ENCODE data around the gene SMCO3.
"Not testable (repeated sequence)": the region's sequence is repeated elsewhere in the genome, so short reads cannot be mapped to it uniquely, and the experiment has no call there.

The SMCO3 gene

GRCh38 chr12:14769969-14770495, 44.0 kb downstream of the SMCO3 start:
- Histone ChIP-seq H3K36me3 (replicated peaks) (no peaks in the 10 kb centered on the region), H3K27ac (peak overlapping the region; percentile 80), H3K27me3 (replicated peaks) (no peaks in the 10 kb centered on the region), H3K4me3 (ENCODE audit: low read depth, low read length) (peak overlapping the region; percentile 95)
- peak; percentile 86 for TF ChIP-seq CTCF (IDR thresholded peaks at IDR 0.05; ENCODE audit: low read depth, low read length, missing control alignments)
- in situ Hi-C loops (cut with HindIII; ENCODE audit: low pct_ligation_motif_present, low sequenced_read_pairs), result no loop called here
- peak; percentile 62 for DNase-seq

- no peak for TF ChIP-seq CTCF (IDR thresholded peaks at IDR 0.05; ENCODE audit: low read depth, low read length, missing control alignments)
- Histone ChIP-seq H3K27me3 (replicated peaks) (no peaks in the 10 kb centered on the region), H3K36me3 (replicated peaks) (no peaks in the 10 kb centered on the region), H3K27ac (no peak overlapping the region), H3K4me3 (ENCODE audit: low read depth, low read length) (peak overlapping the region; percentile 95)
- DNase-seq, result no peak
- in situ Hi-C loops (cut with HindIII; ENCODE audit: low pct_ligation_motif_present, low sequenced_read_pairs), result no loop called here
These were observed 44.5 kb downstream of the SMCO3 start for GRCh38 chr12:14769466-14769968.

GRCh38 chr12:14768823-14769405, 45.1 kb downstream of the SMCO3 start:
- Histone ChIP-seq H3K27me3 (replicated peaks) (no peaks in the 10 kb centered on the region), H3K36me3 (replicated peaks) (no peaks in the 10 kb centered on the region), H3K27ac (no peak overlapping the region), H3K4me3 (ENCODE audit: low read depth, low read length) (peak overlapping the region; percentile 95)
- no peak for DNase-seq
- in situ Hi-C loops (cut with HindIII; ENCODE audit: low pct_ligation_motif_present, low sequenced_read_pairs), result no loop called here
- TF ChIP-seq CTCF (IDR thresholded peaks at IDR 0.05; ENCODE audit: low read depth, low read length, missing control alignments), result no peak

GRCh38 chr12:14767617-14768016, 46.4 kb downstream of the SMCO3 start:
- no peak for DNase-seq
- no peak overlapping the region for H3K4me3 ChIP-seq (ENCODE audit: low read depth, low read length)
- in situ Hi-C loops (cut with HindIII; ENCODE audit: low pct_ligation_motif_present, low sequenced_read_pairs), result no loop called here
- TF ChIP-seq CTCF (IDR thresholded peaks at IDR 0.05; ENCODE audit: low read depth, low read length, missing control alignments), result no peak
- no peaks in the 10 kb centered on the region for H3K27me3 ChIP-seq (replicated peaks)
- H3K27ac ChIP-seq, result no peak overlapping the region
- no peaks in the 10 kb centered on the region for H3K36me3 ChIP-seq (replicated peaks)

- Histone ChIP-seq H3K27me3 (replicated peaks) (no peaks in the 10 kb centered on the region), H3K4me3 (ENCODE audit: low read depth, low read length) (no peak overlapping the region), H3K27ac (no peak overlapping the region), H3K36me3 (replicated peaks) (no peaks in the 10 kb centered on the region)
- TF ChIP-seq CTCF (IDR thresholded peaks at IDR 0.05; ENCODE audit: low read depth, low read length, missing control alignments), result no peak
- no peak for DNase-seq
- in situ Hi-C loops (cut with HindIII; ENCODE audit: low pct_ligation_motif_present, low sequenced_read_pairs), result no loop called here
These were observed 47.2 kb downstream of the SMCO3 start for GRCh38 chr12:14766649-14767215.

GRCh38 chr12:14766020-14766419, 48.0 kb downstream of the SMCO3 start:
- in situ Hi-C loops (cut with HindIII; ENCODE audit: low pct_ligation_motif_present, low sequenced_read_pairs); H3K27ac ChIP-seq; H3K27me3 ChIP-seq (replicated peaks); H3K4me3 ChIP-seq (ENCODE audit: low read depth, low read length); DNase-seq; H3K36me3 ChIP-seq (replicated peaks): not testable (repeated sequence)
